OCI-LY3 (cell line): ENCODE measurements around the gene SLC6A6.

Experiments
- CTCF ChIP-seq: fragments of 200-600, 300-600 bp; sonication (generic); IDR thresholded peaks from 2 replicates; pipeline ENCODE4 v1.5.1; 2014; ENCODE audit warnings: antibody characterized with exemption, low read length, low read depth
- EZH2phosphoT487 ChIP-seq: fragments of 200-600 bp; shearing (Covaris generic); IDR thresholded peaks from 2 replicates; pipeline ENCODE4 v1.6.1; 2018; ENCODE audit warnings: antibody characterized with exemption, mixed run types, low read depth

DNA sequence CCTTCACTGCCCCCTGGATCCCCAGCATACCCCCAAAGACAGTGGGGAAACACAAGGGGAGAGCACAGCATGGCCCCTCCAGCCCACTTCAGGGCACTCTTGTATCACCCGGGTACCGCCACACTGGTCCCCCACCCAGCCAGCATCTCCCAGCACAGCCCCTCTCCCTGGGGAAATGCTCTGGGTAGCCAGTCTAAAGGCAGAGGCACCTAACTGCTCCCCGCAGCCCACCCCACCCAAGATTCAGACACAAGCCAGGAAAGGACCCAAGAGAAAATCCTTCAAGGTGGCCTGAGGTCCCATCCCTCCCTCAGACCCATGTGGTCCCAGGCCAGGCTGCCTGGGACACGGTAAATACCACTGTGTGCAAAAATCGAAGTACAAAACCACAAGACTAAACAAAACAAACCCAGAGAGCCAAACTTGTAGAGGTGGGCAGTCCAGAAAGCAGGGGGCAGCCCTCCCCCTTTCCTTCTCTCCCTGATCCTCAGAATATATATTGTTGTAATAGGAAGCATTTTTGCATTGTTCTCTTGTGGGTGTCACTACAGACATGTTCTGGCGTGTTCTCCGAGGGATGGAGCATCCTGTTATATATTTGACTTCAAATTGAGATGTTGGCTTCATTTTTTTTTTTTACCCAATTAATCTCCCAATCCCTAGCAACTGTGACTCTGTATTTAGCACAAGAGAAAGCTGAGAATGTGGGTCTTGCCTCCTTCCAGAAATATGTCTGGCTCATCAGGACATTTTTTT is 86.1 kb downstream of the SLC6A6 start:
- TF ChIP-seq CTCF (no peak), EZH2phosphoT487 (no peak)
